ENCODE results near the gene TBC1D22A.

TBC1D22A gene

DNA sequence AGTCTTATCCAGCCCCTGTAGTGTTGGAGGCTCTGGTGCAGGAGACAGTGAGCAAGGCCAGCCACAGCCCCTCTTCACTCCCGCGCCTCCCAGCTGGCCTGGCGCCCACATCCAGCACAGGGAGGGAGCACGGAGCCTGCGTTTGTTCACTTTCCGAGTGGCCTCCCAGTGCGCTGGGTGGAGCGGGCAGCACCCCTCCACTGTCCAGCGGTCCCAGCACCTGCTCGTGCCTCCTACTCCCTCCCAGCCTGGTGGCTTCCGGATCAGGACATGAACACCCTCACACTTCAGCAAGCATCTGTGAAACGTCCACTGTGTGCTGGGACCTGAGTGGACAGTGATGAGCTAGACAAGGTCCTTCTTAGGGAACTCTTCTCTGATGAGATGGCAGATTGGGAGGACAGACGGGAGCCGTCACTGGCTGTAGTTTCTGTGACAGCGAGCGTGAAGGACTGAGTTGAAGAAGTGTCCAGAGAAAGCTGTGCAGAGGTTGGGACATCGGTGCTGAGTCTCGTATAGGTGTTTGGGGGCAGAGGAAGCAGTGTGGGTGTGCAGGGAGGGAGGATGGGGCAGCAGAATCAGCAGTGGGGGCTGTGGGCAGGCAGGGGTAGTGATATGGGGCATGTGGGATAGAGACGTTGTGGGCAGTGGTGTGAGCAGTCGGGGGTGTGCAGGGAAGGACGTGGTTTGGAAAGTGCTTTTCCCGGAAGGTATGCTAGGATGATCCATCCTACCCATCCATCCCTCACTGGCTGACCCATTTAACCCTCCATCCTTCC, 256.8 kb downstream of the TBC1D22A start:
- FAIRE-seq: no peak

DNA sequence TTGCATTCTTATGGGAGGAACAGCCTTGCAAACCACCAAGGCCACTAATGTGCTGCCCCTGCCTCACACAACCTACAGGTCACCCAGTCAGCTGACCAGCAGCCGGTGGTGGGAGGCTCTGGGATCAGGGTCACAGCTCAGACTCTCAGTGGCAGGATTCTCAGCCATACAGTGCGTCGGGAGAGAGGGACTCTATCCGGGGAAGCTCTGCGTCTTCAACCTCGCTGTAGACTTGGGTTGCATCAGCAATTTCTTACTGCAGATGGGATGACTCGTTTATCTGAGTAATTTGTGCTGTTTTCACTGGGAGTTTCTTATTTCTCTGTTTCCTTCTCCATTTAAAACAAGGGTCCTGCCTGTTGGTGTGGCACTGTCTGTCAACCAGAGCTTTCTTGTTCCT, 257.7 kb downstream of the TBC1D22A start:
- FAIRE-seq: no peak

DNA sequence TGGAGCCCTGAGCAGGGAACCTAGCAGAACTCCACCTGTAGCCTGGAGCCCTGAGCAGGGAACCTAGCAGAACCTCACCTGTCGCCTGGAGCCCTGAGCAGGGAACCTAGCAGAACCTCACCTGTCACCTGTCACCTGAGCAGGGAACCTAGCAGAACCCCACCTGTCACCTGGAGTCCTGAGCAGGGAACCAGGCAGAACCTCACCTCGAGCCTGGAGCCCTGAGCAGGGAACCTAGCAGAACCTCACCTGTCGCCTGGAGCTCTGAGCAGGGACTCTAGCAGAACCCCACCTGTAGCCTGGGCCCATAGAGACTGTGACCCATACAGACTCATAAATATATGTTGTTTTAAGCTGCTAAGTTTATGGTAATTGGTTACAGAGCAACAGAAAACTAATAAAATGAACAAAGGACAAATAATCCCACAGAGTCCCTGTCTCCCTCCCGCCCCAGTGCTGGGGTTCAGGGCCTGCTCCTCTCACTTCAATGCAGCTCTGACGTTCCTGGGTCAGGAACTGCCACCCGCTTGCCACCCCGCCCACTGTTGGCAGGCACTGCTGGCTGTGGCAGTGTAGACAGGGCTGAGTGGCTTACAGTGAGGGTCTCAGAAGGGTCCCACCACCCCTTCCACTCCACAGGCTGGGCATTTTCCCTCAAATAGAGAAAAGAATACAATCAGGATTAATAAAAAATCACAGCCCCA, 259.1 kb downstream of the TBC1D22A start:
- no peak for FAIRE-seq

DNA sequence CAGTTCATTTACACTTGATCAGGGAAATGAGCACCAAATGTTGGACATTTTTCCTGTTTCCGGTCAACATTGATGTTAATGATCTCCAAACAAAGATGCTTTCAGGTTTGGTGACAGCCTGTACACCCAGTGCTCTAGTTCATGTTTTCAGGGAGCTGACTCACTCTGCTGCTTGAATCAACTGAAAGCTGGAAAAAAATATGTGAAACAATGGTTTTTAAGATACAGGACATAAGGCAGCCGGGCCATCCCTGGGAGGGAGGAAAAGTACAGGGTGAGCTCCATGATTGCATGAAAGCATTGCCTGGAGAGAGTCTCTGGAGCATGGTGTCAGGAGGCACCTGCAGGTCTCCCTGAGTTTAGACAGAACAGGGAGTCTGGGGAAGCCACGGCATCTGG, 259.6 kb downstream of the TBC1D22A start:
- FAIRE-seq: no peak

DNA sequence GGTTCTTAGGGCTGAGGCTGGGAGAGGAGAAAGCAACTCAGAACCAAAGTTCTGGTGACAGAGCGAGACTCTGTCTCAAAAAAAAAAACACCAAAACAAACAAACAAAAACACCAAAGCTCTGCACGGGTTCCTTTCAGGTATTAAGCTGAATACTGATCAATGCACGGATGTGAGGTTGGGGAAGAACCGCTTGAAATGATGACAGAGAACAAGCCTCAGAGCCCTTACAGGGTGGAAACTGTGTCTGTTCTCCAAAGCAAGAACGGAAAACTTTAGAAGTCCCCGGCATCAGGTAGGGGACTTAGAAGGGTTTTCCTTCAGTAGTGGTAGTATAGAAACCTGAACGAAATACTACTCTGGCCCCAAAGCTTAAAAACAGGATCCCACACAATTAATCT, 260.0 kb downstream of the TBC1D22A start:
- FAIRE-seq: no peak

DNA sequence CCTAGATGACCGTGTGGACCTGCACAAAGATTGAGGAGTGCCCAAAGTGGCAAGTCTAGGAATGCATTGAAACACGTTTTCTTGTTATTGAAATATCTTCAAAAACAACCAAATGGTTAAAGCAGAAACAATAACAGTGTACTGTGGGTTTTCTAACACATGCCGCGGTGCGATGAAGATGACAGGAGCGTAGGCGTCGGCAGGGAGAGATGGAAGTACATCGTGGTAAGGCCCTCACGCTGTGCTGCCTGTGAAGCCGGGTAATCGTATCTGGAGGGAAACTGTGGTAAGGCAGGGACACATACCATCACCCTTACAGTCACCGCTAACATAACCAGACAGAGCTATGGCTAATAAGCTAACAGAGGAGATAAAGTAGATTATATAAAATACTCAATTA, 261.4 kb downstream of the TBC1D22A start:
- FAIRE-seq: no peak

DNA sequence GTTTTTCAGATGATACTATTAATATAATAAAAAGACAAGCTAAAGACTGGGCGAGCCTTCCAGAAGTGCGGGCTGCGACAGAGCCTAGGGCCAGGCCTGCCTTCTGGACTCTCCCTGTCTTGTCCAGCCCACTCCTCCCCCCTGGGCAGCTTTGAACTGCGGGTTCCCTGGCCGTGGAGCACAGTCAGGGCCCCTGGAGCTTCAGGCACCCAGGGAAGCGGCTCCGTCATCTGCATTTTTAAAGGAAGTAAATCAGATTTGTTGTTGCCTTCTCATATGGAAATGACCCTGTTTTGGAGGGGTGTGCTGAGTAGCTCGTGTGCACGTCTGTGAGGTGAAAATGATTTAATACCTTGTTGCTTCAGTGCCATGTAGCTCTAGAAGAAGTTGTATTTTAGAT, 265.3 kb downstream of the TBC1D22A start:
- FAIRE-seq: no peak

DNA sequence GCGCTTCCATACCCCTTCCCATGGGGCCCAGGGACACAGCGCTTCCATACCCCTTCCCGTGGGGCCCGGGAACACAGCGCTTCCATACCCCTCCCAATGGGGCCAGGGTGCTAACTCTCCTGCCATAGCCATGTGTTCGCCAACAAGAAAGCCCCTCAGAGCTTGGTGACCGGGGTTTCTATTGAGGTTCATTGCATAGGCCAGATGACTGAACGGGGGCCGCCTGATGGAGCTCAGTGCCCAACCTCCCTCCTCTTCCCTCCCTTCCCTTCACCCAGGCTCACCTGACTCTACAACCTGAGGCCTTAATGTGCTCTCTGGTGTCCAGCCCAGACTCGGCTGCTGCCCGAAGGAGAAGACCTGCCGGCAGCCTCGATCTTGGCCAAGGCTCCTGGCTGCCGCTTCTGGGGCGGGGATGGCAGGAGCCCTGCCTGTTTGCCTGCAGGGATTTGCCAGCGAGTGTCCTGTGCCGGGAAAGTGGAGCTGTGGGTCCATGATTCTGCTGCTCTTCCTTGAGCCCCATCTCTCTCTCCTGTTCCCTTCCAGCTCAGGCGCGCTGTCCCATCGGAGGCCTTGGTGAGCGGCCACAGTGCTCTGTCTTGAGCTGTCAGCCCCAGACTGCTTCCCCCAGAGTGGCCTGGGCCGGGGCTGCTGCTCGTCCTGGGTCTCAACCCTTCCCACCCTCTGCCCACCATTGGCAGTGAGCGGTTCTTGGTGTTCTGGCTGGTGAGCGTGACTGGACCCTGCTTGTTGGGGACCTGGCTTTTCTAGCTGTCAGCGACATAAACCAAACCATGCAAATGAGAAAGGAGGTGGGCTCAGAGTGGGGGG, 267.0 kb downstream of the TBC1D22A start:
- FAIRE-seq: no peak

DNA sequence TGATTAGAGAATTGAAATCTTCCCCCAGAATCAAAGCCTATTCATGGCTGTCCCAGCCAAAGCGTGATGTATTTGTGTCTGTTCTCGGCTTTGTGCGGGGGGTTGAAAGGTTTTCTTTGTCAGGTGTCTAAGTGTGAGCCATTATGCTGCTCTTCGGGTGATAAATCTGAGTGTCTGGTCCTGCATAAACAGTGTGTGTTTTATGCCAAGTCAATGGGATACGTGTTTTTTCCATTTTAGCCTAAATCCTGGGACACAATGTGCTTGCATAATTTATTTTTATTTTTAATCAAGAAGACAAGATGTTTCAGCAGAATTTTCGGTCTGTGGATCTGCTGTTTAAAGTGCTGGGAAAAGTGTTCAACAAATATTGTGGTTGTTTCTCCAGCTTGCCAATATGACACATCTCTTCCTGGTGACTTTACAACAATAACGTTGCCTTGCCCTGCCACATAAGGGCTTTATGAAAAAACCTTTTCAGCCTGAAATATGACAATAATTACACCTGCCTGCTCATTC, 267.8 kb downstream of the TBC1D22A start:
- no peak for FAIRE-seq

DNA sequence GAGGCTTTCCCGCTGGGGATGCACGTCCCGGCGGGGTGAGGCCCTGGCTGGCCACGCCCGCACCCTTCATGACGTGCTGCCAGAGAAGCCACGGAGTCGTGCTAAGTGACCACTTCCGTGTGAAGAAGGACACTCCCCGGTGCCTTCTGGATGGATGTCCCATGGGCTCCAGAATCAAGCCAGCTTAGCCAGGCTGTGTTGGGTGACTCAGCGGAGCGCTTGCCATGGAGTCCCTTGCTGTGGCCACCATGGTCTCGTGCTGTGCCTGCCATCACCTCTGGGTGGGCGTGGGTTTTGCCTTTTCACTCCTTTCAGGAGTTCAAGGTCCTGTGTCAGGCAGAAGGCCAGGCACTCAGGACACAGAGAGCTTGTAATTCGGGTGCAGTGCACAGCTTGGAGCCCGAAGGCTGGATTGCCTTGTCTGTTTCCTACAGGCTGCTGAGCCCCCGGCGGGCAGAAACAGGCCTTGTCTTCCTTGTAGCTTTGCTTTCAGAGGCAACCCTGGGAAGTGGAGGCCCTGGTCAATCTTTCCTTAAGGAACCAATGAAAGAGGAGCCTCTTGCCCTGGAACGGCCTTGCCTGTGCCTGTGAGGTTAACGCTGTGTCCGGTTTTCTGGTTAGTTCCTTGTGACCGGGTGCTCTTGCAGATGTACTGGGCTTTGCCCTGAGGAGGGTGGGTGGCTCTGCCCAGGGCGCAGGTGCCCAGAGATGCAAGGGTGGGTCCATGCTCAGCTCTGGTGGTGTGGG, 268.6 kb downstream of the TBC1D22A start:
- no peak for FAIRE-seq

DNA sequence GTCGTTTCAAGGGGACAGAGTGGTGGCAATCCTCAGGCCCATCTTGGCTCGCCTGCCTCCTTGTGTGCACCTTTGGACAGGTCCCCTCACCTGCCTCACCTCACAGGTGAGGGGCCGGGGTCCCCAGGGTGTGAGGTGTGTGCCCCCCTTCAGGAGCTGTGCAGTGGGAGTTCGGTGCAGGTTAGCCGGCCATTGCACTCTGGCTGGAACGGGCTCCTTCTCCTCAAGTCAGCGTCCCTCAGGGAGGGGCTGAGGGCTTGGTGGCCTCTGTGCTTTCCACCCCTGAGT, 269.1 kb downstream of the TBC1D22A start:
- no peak for FAIRE-seq

DNA sequence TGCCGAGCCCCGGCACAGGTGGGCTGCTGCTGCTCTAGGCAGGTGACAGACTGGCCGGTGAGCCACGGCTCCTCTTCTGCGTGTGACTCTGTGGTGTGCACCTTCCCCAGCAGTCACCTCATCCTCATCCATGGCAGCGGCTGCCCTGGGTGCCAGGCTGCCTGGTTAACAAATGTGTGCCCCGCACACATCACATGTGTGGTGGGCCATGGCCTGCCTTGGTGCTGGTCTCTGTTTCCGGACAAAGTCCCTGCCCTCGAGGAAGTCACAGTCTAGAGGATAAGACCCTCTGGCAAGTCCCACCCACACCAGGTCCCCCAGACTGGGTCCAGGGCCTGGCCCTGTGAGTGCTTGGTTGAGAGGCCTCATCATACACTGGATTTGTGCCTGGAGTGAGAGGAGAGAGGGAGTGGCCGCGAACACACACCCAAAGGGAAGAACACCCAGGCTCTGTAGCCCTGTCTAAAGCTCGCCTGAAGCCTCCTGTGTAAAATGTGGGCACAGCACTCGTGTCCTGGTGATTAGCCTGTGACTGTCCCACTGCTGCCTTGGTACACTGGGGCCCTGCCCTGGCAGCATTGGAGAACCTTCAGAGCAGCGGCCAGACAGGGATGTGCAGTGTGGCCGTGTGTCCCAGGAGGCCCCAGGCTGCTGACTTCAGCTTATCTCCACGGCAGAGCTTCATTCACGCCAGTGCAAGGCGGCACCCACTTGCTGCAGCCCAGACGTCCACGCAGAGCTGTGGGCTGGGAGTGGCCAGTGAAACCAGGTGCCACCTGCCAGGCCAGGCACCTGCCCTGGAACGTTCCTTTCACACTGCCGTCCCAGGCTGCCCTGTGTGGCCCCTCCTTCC, 269.9 kb downstream of the TBC1D22A start:
- no peak for FAIRE-seq

DNA sequence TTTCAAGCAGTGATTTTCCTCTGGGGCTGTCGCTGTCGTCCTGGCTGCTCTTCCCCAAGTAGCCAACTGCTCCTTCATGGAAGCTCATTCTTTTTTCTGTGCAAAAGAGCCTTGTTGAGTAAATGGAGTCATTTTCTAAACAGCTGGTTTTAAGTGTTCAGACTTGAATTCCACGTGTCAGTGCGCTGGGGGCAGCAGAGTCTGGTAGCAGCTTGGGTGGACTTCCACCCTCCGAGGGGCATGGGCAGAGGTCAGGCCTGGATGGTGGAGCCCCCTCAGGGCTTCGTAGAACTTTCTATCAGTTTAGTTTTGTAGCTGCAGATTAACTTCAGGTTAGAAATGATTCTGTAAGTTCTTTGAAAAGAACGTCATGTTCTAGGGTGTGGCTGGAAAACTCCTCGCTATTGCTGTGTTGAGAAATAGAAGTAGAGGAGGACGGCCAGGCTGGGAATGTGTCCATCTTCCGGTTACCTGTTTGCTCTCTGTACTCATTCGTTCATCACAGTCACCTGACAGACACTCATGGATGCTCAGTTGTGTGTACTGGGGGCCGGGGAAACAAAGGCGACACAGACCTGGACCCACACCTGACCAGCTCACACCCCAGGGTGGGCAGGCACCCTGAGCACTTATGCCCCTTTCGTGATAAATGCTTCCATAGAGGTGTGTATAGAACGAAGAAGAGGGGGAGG, 270.7 kb downstream of the TBC1D22A start:
- no peak for FAIRE-seq

DNA sequence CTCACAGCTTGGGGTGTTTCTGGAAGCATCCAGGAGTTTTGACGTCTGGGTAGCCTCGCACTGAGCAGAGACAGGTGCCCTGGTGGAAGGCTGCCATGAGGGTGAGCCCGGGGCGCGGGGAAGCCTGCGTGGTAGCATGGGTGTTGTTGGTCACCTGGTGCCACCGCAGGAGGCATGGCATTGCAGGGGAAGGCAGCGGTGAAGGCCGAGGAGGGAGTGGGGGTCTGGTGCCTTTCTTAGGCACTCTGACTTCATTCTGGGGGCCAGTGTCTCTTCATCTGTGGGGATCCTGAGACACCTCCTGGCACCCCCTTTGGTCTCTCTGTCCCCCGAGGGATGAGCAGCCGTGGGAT, 271.2 kb downstream of the TBC1D22A start:
- FAIRE-seq: no peak

DNA sequence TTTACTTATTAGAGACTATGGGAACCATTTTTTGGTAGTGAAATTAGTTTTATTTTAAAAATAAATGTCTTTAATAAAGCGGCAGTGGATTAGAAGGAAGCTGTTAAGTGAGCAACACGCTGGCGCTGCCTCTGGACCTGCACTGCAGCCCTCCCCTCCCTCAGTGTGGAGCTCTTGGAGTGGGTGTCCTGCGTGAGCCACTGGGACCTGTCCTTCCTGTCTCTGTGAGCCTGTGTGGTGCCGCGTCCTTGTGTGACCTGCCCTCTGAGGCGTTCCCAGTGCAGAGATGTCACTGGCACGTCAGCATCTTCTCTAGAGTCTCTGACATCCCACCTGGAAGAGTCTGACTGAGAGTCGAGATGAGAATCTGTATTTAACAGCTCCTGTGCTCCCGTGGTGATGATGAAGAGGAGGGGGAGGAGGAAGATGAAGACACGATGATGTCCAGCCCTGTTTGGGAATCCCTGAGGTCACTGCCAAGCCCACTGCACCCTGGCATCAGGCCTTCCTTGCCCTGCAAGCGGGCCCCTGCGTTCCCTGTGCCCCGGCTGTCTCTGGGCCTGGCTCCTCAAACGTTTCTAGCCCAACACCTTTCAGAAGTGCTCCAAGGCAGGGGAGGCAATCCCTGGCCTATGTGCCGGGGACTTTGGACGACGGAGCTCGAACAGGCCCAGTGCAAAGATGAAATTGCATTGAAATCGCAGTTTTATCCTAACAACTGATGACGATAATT, 271.8 kb downstream of the TBC1D22A start:
- FAIRE-seq: no peak

DNA sequence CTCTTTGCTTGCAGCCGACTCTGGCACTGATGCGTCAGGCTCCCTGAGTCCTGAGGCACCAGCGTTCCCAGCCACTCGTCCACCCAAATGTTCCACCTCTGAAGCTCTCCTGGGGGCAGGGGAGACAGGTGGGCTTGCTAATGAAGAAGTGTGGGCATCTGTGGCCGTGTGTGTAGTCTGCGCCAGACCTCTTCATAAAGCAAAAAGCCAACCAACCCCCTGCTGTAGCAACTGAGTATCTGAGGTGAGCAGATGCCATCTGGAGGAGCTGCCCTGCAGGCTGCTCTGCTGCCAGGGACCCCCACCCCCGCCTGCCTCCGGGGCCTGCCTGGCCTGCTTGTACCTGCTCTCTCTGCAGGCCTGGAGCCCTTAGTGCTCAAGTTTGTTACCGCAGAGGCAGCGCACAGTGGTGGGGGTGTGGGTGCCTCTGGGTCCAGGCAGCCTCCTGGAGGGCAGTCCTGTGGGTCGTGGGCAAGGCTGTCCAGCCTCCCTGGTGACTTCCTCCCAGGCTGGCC, 272.5 kb downstream of the TBC1D22A start:
- no peak for FAIRE-seq

DNA sequence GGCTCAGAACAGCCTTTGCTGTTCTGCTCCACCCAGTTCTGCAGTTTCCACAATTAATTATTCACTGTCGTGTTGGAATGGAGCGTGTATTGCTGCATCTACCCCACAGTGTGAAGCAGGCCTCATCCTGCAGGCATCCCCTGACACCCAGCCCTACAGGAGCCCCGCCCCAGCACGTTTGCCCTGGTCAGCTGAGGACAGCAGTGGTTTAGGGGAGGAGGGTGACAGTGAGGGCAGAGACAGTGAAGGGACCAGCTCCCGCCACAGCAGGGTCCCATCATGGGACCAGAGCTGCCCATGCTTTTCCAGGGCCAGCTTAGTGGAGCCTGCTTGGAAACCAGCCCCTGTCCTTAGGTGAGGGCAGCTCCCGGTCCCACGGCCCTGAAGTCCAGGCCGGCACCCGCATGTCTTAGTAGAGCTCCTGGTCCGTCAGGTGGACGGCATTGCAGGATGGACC, 273.0 kb downstream of the TBC1D22A start:
- FAIRE-seq: no peak

DNA sequence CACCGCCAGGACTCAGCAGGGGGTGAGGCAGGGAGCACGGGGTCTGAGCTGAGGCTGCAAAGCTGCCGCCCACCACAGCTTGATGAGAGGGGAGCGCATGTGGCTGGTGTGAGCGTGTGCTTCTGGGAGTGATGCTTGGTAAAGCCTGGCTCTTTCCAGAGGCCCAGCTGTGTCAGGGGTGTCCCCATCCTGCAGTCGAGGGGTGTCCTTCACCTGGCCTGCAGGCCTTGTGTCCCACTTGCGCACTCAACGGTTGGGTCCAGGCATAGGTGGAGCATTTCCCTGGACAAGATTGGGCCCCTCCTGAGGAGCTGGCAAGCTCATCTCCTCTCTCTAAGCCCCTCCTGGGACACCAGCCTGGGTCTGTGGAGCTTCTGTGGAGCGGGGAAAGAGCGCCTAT, 273.9 kb downstream of the TBC1D22A start:
- no peak for FAIRE-seq

DNA sequence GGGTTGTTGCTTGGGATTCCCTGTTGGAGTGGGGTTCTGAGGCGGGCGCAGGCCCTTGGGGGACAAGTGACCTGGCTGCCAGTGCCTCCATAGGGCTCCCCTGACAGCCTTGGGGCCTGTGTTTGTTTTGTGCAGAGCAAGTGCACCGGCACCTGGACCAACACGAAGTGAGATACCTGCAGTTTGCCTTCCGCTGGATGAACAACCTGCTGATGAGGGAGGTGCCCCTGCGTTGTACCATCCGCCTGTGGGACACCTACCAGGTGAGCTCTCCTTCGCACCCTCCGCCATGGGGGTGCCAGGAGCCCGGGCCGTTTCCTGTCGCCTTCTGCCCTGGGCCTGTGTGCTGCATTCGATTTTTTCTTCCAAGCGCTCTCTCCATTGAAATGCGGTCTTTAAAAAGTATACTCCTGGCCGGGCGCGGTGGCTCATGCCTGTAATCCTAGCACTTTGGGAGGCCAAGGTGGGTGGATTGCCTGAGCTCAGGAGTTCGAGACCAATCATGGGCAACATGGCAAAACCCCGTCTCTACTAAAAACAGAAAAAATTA, 274.6 kb downstream of the TBC1D22A start:
- FAIRE-seq: no peak

Measured in colon (tissue), 2 donors.